Muscle of leg (tissue), 16 donors: Measurements from ENCODE around the gene ZBTB21. TPM values are rescaled to one million over a fixed set of nuclear protein-coding genes. Genes with fewer than 3 reads are reported as not detected.
A peak's percentile ranks its signal among the peaks of the same experiment; 100 is the strongest.

Experiments
- DNase-seq: peaks from one replicate; pipeline ENCODE4 v3.0.0; 2013
- H3K27ac ChIP-seq: one replicate; pipeline ENCODE4 v1.5.1; 2013; ENCODE audit warnings: mild to moderate bottlenecking, low read length, control low read depth
- H3K27me3 ChIP-seq: one replicate; pipeline ENCODE4 v1.6.1; 2013; ENCODE audit warnings: low read length; ENCODE audit not compliant: control insufficient read depth, insufficient read depth
- H3K36me3 ChIP-seq: one replicate; pipeline ENCODE4 v1.6.1; 2013; ENCODE audit warnings: low read length; ENCODE audit not compliant: control insufficient read depth, insufficient read depth
- H3K4me1 ChIP-seq: one replicate; pipeline ENCODE4 v1.6.1; 2013; ENCODE audit warnings: low read length; ENCODE audit not compliant: control insufficient read depth, insufficient read depth
- H3K4me3 ChIP-seq: one replicate; pipeline ENCODE4 v1.5.1; 2013; ENCODE audit warnings: low read length, control low read depth
- H3K9me3 ChIP-seq: replicated peaks from 2 replicates; pipeline ENCODE4 v1.6.1; 2013; ENCODE audit warnings: low read depth, low read length; ENCODE audit not compliant: control insufficient read depth
- WGBS: methylation state at CpG from one replicate; pipeline ENCODE4 v1.1.5; 2013; ENCODE audit warnings: missing lambda C conversion rate; ENCODE audit not compliant: insufficient coverage; 5-methylcytosine and 5-hydroxymethylcytosine counted together
- long read RNA-seq, 11 donors: transcript quantifications; one replicate each; lab custom pipeline, GENCODE V29; 2026
- polyA plus RNA-seq, 8 donors: library from polyadenylated mRNA; unstranded; fragments of 120-200 nt; gene quantifications; one replicate each; pipeline versions ENCODE4 v1.2.1 to v1.2.3, GENCODE V29; 2013; ENCODE audit warnings: inconsistent platforms in 1 of 8, low replicate concordance in 1 of 8; ENCODE audit not compliant: insufficient read length in 8 of 8, insufficient read depth in 1 of 8
- total RNA-seq: library from RNA; stranded (reverse); fragments of 120-200 nt; gene quantifications from one replicate; pipeline ENCODE4 v1.2.4, GENCODE V29; 2013

ZBTB21 gene
- total RNA-seq (3.5 TPM), polyA plus RNA-seq (1 to 10 TPM; 3.7 to 8.4 (median 5.1) TPM)
- long read RNA-seq, donor 1, full-length matches to known transcripts: 1 of 1 reads
- long read RNA-seq, donor 1, partial matches to known transcripts: 0 of 1 reads
- long read RNA-seq, donor 1, other reads (novel, unspliced or antisense): 0 of 1 reads
- long read RNA-seq, donor 2: 0 reads
- long read RNA-seq, donor 3, full-length matches to known transcripts: 3 of 3 reads
- long read RNA-seq, donor 3, partial matches to known transcripts: 0 of 3 reads
- long read RNA-seq, donor 3, other reads (novel, unspliced or antisense): 0 of 3 reads
- long read RNA-seq, donor 4, full-length matches to known transcripts: 2 of 2 reads
- long read RNA-seq, donor 4, partial matches to known transcripts: 0 of 2 reads
- long read RNA-seq, donor 4, other reads (novel, unspliced or antisense): 0 of 2 reads
- long read RNA-seq, donor 5, full-length matches to known transcripts: 4 of 4 reads
- long read RNA-seq, donor 5, partial matches to known transcripts: 0 of 4 reads
- long read RNA-seq, donor 5, other reads (novel, unspliced or antisense): 0 of 4 reads
- long read RNA-seq, donor 6: 0 reads
- long read RNA-seq, donor 7, full-length matches to known transcripts: 2 of 7 reads
- long read RNA-seq, donor 7, partial matches to known transcripts: 5 of 7 reads
- long read RNA-seq, donor 7, other reads (novel, unspliced or antisense): 0 of 7 reads
- long read RNA-seq, donor 8: 0 reads
- long read RNA-seq, donor 9, full-length matches to known transcripts: 1 of 1 reads
- long read RNA-seq, donor 9, partial matches to known transcripts: 0 of 1 reads
- long read RNA-seq, donor 9, other reads (novel, unspliced or antisense): 0 of 1 reads
- long read RNA-seq, donor 10, full-length matches to known transcripts: 1 of 1 reads
- long read RNA-seq, donor 10, partial matches to known transcripts: 0 of 1 reads
- long read RNA-seq, donor 10, other reads (novel, unspliced or antisense): 0 of 1 reads
- long read RNA-seq, donor 11: 0 reads

GRCh38 chr21:42009831-42010506, at the start of gene ZBTB21:
Gene ZBTB21 (minus strand): TSS chr21:42010360. CDS start chr21:41994095, 16,265 bp downstream.
- Histone ChIP-seq H3K27ac (peak within 1 kb of the TSS; percentile 100), H3K36me3 (peaks cover 10% of the 10 kb centered on the region), H3K4me1 (peaks cover 24% of the 10 kb centered on the region), H3K4me3 (peak within 1 kb of the TSS; percentile 81), H3K9me3 (no peaks in the 10 kb centered on the region), H3K27me3 (peaks cover 8% of the 10 kb centered on the region)
- peak; percentile 99 for DNase-seq
- WGBS: under 1% methylated on average over 57 of the region's 75 CpGs

GRCh38 chr21:42059721-42060120, 49.6 kb upstream of the ZBTB21 start:
- Histone ChIP-seq H3K4me1 (peaks cover 10% of the 10 kb centered on the region), H3K27ac (no peak overlapping the region), H3K4me3 (no peak overlapping the region), H3K9me3 (no peaks in the 10 kb centered on the region), H3K36me3 (no peaks in the 10 kb centered on the region), H3K27me3 (peaks cover 27% of the 10 kb centered on the region)
- WGBS: 78% methylated on average over 6 of the region's 10 CpGs
- no peak for DNase-seq

GRCh38 chr21:42059141-42059540, 49.0 kb upstream of the ZBTB21 start:
- H3K27me3 ChIP-seq: peaks cover 24% of the 10 kb centered on the region

GRCh38 chr21:42058631-42059111, 48.5 kb upstream of the ZBTB21 start:
- Histone ChIP-seq H3K4me3 (no peak overlapping the region), H3K36me3 (no peaks in the 10 kb centered on the region), H3K4me1 (peaks cover 10% of the 10 kb centered on the region), H3K9me3 (no peaks in the 10 kb centered on the region), H3K27me3 (peaks cover 20% of the 10 kb centered on the region), H3K27ac (no peak overlapping the region)
- WGBS: 92% methylated on average over 11 of the region's 11 CpGs
- DNase-seq: no peak

More at GRCh38 chr21:42059141-42059540, 49.0 kb upstream of the ZBTB21 start:
- 78% methylated on average over 9 of the region's 9 CpGs for WGBS
- H3K4me1 ChIP-seq: peaks cover 10% of the 10 kb centered on the region
- no peaks in the 10 kb centered on the region for H3K9me3 ChIP-seq
- H3K36me3 ChIP-seq: no peaks in the 10 kb centered on the region
- H3K27ac ChIP-seq: no peak overlapping the region
- no peak overlapping the region for H3K4me3 ChIP-seq
- DNase-seq: no peak

GRCh38 chr21:42057851-42058437, 47.8 kb upstream of the ZBTB21 start:
- Histone ChIP-seq H3K27ac (peak overlapping the region; percentile 64), H3K4me1 (peaks cover 5% of the 10 kb centered on the region), H3K4me3 (no peak overlapping the region), H3K36me3 (no peaks in the 10 kb centered on the region), H3K27me3 (peaks cover 14% of the 10 kb centered on the region), H3K9me3 (no peaks in the 10 kb centered on the region)
- DNase-seq: no peak
- WGBS: 65% methylated on average over 11 of the region's 11 CpGs

- H3K27me3 ChIP-seq: peaks cover 9% of the 10 kb centered on the region
- no peak overlapping the region for H3K4me3 ChIP-seq
- no peaks in the 10 kb centered on the region for H3K9me3 ChIP-seq
- no peaks in the 10 kb centered on the region for H3K36me3 ChIP-seq
- peaks cover 5% of the 10 kb centered on the region for H3K4me1 ChIP-seq
- peak overlapping the region; percentile 64 for H3K27ac ChIP-seq
- peak; percentile 81 for DNase-seq
- WGBS: 43% methylated on average over 6 of the region's 17 CpGs
These were observed 47.0 kb upstream of the ZBTB21 start for GRCh38 chr21:42056996-42057689.

- peaks cover 7% of the 10 kb centered on the region for H3K27me3 ChIP-seq
- no peaks in the 10 kb centered on the region for H3K9me3 ChIP-seq
- H3K27ac ChIP-seq: peak overlapping the region; percentile 64
These were observed 46.3 kb upstream of the ZBTB21 start for GRCh38 chr21:42056468-42056867.

GRCh38 chr21:42055425-42055824, 45.3 kb upstream of the ZBTB21 start:
- Histone ChIP-seq H3K27me3 (peaks cover 7% of the 10 kb centered on the region), H3K4me1 (peaks cover 2% of the 10 kb centered on the region), H3K27ac (no peak overlapping the region), H3K9me3 (no peaks in the 10 kb centered on the region), H3K4me3 (no peak overlapping the region), H3K36me3 (no peaks in the 10 kb centered on the region)
- WGBS: 83% methylated on average over 8 of the region's 9 CpGs
- no peak for DNase-seq

More at GRCh38 chr21:42056468-42056867, 46.3 kb upstream of the ZBTB21 start:
- 84% methylated on average over 9 of the region's 11 CpGs for WGBS
- Histone ChIP-seq H3K4me3 (no peak overlapping the region), H3K4me1 (peaks cover 5% of the 10 kb centered on the region), H3K36me3 (no peaks in the 10 kb centered on the region)
- DNase-seq: no peak

GRCh38 chr21:42051788-42052187, 41.6 kb upstream of the ZBTB21 start:
- Histone ChIP-seq H3K27me3 (peaks cover 9% of the 10 kb centered on the region), H3K4me1 (peaks cover 3% of the 10 kb centered on the region), H3K4me3 (no peak overlapping the region), H3K9me3 (no peaks in the 10 kb centered on the region), H3K36me3 (no peaks in the 10 kb centered on the region), H3K27ac (no peak overlapping the region)
- WGBS: 90% methylated on average over 1 of the region's 9 CpGs
- no peak for DNase-seq
